Activated CD8-positive, alpha-beta T cell treated with anti-CD3 and anti-CD28 coated beads for 36 hours (primary cell): ENCODE results near the gene TTN. TPM values are rescaled to one million over a fixed set of nuclear protein-coding genes. Genes with fewer than 3 reads are reported as not detected.

Source experiments
- ATAC-seq: fragments of 200-7000 bp; cut with Tn5 transposase; one replicate; pipeline ENCODE4 v1.10.0; 2021; ENCODE audit warnings: mild to moderate bottlenecking, moderate library complexity
- CTCF ChIA-PET: fragments of 350-600 bp; sonication (Branson Sonifier 250); formaldehyde crosslinking; loops from one replicate; lab custom pipeline; 2021; ENCODE audit warnings: antibody characterized with exemption; lab: Charles Lee
- POLR2A ChIA-PET: fragments of 350-600 bp; sonication (Branson Sonifier 250); formaldehyde crosslinking; loops from one replicate; lab custom pipeline; 2021; ENCODE audit warnings: antibody characterized with exemption; lab: Charles Lee
- DNase-seq: peaks from one replicate; pipeline ENCODE4 v3.0.0-alpha.2; 2020
- H3K27ac Mint-ChIP-seq: one replicate; pipeline ENCODE4 v1.8.0; 2021; ENCODE audit warnings: mild to moderate bottlenecking, mixed read lengths
- H3K27me3 Mint-ChIP-seq: one replicate; pipeline ENCODE4 v1.8.0; 2021; ENCODE audit warnings: mixed read lengths
- H3K36me3 Mint-ChIP-seq: one replicate; pipeline ENCODE4 v1.8.0; 2021; ENCODE audit warnings: low read depth, mixed read lengths
- H3K4me1 Mint-ChIP-seq: one replicate; pipeline ENCODE4 v1.8.0; 2021; ENCODE audit warnings: low read depth, mixed read lengths
- H3K4me3 Mint-ChIP-seq: one replicate; pipeline ENCODE4 v1.8.0; 2021; ENCODE audit warnings: mild to moderate bottlenecking, moderate library complexity, mixed read lengths
- H3K9me3 Mint-ChIP-seq: one replicate; pipeline ENCODE4 v1.8.0; 2021; ENCODE audit warnings: mixed read lengths
- CTCF ChIP-seq: fragments of 200-600 bp; IDR thresholded peaks from one replicate; pipeline ENCODE4 v1.8.0; 2022; ENCODE audit warnings: antibody characterized with exemption, mild to moderate bottlenecking
- intact Hi-C: fragments of 100-400 bp; cut with micrococcal nuclease; formaldehyde crosslinking; loops from one replicate; pipeline ENCODE4 v1.10.0; 2022
- total RNA-seq, 2 experiments: library from RNA; stranded (reverse); gene quantifications; one replicate each; pipeline ENCODE4 v1.2.3, GENCODE V29; 2021

TTN gene
- total RNA-seq, 2 experiments from 2014 or later, result 2.8 to 4.3 TPM

GRCh38 chr2:178715366-178715765 lies 91.9 kb downstream of the TTN start:
- no peak overlapping the region for H3K4me3 Mint-ChIP-seq
- no peaks in the 10 kb centered on the region for H3K4me1 Mint-ChIP-seq
- ATAC-seq (no peak), DNase-seq (no peak)
- ChIA-PET POLR2A (no interaction called here), CTCF (interaction anchor here (2.6 kb wide), 1 partner anchor 15 kb away, joined by 13 read pairs; no protein-coding TSS in a partner anchor)
- no peak for TF ChIP-seq CTCF
- no peaks in the 10 kb centered on the region for H3K9me3 Mint-ChIP-seq
- H3K27me3 Mint-ChIP-seq, result no peaks in the 10 kb centered on the region
- H3K36me3 Mint-ChIP-seq, result peaks cover 4% of the 10 kb centered on the region
- no peak overlapping the region for H3K27ac Mint-ChIP-seq
- intact Hi-C loops, result no loop called here

- no peak for TF ChIP-seq CTCF
- no peak overlapping the region for H3K27ac Mint-ChIP-seq
- ChIA-PET POLR2A (no interaction called here), CTCF (interaction anchor here (1.0 kb wide), 1 partner anchor 22 kb away, joined by 3 read pairs; no protein-coding TSS in a partner anchor)
- H3K4me3 Mint-ChIP-seq, result no peak overlapping the region
- no peaks in the 10 kb centered on the region for H3K9me3 Mint-ChIP-seq
- intact Hi-C loops, result no loop called here
- H3K27me3 Mint-ChIP-seq, result no peaks in the 10 kb centered on the region
- no peaks in the 10 kb centered on the region for H3K36me3 Mint-ChIP-seq
- DNase-seq (no peak), ATAC-seq (no peak)
- no peaks in the 10 kb centered on the region for H3K4me1 Mint-ChIP-seq
Observed at GRCh38 chr2:178707476-178707875, 99.7 kb downstream of the TTN start.

GRCh38 chr2:178704876-178705275 lies 102.3 kb downstream of the TTN start:
- peaks cover 2% of the 10 kb centered on the region for H3K4me1 Mint-ChIP-seq
- H3K27me3 Mint-ChIP-seq, result no peaks in the 10 kb centered on the region
- POLR2A ChIA-PET, result no interaction called here
- no peak overlapping the region for H3K4me3 Mint-ChIP-seq
- ATAC-seq (no peak), DNase-seq (no peak)
- intact Hi-C loops, result no loop called here
- H3K36me3 Mint-ChIP-seq, result peaks cover 1% of the 10 kb centered on the region
- H3K27ac Mint-ChIP-seq, result no peak overlapping the region
- CTCF ChIA-PET, result no interaction called here
- H3K9me3 Mint-ChIP-seq, result no peaks in the 10 kb centered on the region
- TF ChIP-seq CTCF, result no peak

GRCh38 chr2:178702361-178702760 lies 104.9 kb downstream of the TTN start:
- CTCF ChIA-PET, result interaction anchor here (1.2 kb wide), 1 partner anchor 427 kb away, joined by 4 read pairs; no protein-coding TSS in a partner anchor
- ATAC-seq, result no peak
- H3K4me1 Mint-ChIP-seq, result peaks cover 2% of the 10 kb centered on the region

More at GRCh38 chr2:178702361-178702760, 104.9 kb downstream of the TTN start:
- H3K4me3 Mint-ChIP-seq, result no peak overlapping the region
- no peaks in the 10 kb centered on the region for H3K9me3 Mint-ChIP-seq
- POLR2A ChIA-PET, result no interaction called here
- intact Hi-C loops, result no loop called here
- H3K27ac Mint-ChIP-seq, result no peak overlapping the region
- H3K27me3 Mint-ChIP-seq, result no peaks in the 10 kb centered on the region
- no peak for TF ChIP-seq CTCF
- no peak for DNase-seq
- H3K36me3 Mint-ChIP-seq, result peaks cover 1% of the 10 kb centered on the region
